IPS-NIHi7 (cell line): ENCODE data around the gene ZNF700.
"Not testable (repeated sequence)": the region's sequence is repeated elsewhere in the genome, so short reads cannot be mapped to it uniquely, and the experiment has no call there.

Source experiments
- DNase-seq: peaks from one replicate; pipeline ENCODE4 v3.0.0; 2012; ENCODE audit warnings: mixed read lengths; ENCODE audit errors: extremely low spot score

Gene ZNF700

GRCh38 chr19:11987405-11988281 lies 62.7 kb downstream of the ZNF700 start:
- peak; percentile 97 for DNase-seq

- DNase-seq, result no peak
These were observed 64.2 kb downstream of the ZNF700 start for GRCh38 chr19:11989112-11989456.

GRCh38 chr19:11991921-11992320 lies 67.0 kb downstream of the ZNF700 start:
- DNase-seq, result not testable (repeated sequence)

GRCh38 chr19:11995174-11995573 lies 70.3 kb downstream of the ZNF700 start:
- DNase-seq, result peak; percentile 35
